Measurements from ENCODE around the gene SLC39A6.
A peak's percentile ranks its signal among the peaks of the same experiment; 100 is the strongest.

SLC39A6 gene

DNA sequence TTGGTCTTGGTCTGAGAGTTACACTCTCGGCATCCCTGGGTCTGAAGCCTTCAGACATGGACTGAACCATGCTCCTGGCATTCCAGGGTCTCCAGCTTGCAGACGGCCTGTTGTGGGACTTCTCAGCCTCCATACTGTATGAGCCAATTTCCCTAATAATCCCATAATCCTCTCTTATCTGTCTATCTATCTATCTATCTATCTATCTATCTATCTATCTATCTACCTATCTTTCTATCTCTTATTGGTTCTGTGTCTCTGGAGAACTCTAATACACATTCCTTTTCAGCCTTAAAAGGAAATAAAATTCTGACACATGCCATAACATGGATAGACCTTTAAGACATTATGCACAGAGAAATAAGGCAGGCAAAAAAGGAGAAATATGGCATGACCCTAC, 24.4 kb downstream of the SLC39A6 start (continued):
- TF ChIP-seq ZNF664 (tag by site-specific recombination; IDR thresholded peaks at IDR 0.05) (no peak), ZBTB8A (tag by site-specific recombination; IDR thresholded peaks at IDR 0.05) (no peak), ZNF624 (tag by site-specific recombination; IDR thresholded peaks at IDR 0.05) (no peak), ZNF585B (tag by site-specific recombination; IDR thresholded peaks at IDR 0.05) (no peak)

DNA sequence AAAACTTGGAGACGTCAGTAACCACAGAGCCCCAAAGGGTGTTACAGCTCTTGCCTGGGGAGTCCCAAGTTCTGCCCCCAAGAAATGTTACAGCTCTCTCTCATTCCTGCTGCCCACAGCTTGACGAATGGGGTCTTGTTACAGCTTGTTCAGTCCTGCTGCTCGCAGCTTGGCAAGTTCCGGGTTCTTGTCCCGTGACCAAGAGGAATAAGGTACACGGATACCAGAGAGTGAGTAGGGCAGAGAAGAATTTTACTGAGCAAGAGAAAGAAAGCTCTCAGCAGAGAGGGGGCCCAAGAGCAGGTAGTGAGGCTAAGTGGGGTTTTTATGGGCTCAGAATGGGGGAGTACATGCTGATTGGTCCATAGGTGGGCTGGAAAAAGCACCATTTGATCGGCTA, 27.2 kb downstream of the SLC39A6 start:
- TF ChIP-seq ZNF555 (tag by site-specific recombination; conservative IDR thresholded peaks at IDR 0.05), result no peak
- TF ChIP-seq TRIM28 (IDR thresholded peaks at IDR 0.05; ENCODE audit: borderline replicate concordance, low read length), result peak; percentile 68; the same call in 1 of the 2 replicates
- TF ChIP-seq GLIS2 (tag by site-specific recombination; IDR thresholded peaks at IDR 0.05), result no peak
- peak; percentile 87 for TF ChIP-seq SETDB1 (IDR thresholded peaks at IDR 0.05; ENCODE audit: insufficient read length, low read length)
- TF ChIP-seq ZNF747 (tag by site-specific recombination; IDR thresholded peaks at IDR 0.05), result no peak
- POLR2A ChIA-PET, result no interaction called here
- Histone ChIP-seq H3K36me3 (ENCODE audit: control insufficient read depth in 2 of 2, insufficient read depth in 1 of 2, low read length in 2 of 2) (no peaks in the 10 kb centered on the region), H3K27ac (ENCODE audit: extremely low read depth, low read depth, low read length) (no peak overlapping the region), H3K4me3 (ENCODE audit: low read depth, low read length) (no peak overlapping the region), H3K9me3 (ENCODE audit: control insufficient read depth, insufficient read depth, low read depth, low read length) (no peaks in the 10 kb centered on the region), H3K4me1 (ENCODE audit: control insufficient read depth, insufficient read depth, low read length) (no peaks in the 10 kb centered on the region)
- CTCF ChIA-PET, result interaction anchor here (0.9 to 1.1 kb wide), 2 partner anchors 84 to 183 kb away, joined by 3 to 6 read pairs; no protein-coding TSS in a partner anchor

DNA sequence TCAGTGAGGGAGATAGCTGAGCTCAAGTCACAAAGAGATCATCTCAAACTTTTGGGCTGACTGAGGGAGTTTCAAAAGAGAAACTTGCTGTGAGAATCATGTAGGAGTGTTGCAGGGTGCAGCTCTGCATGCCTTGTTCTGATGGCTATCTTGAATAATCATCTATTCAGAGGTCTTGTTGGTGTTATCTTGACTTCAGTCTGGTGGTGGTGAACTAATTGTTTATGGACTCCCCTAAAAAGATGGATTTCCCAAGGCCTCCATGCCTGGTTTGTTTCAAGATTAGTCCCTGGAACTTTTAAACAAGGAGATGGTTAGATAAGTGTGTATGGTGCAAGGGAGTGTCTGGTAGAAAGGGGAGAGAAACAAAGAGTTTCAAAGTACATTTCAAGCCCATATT, 29.8 kb downstream of the SLC39A6 start:
- POLR2A ChIA-PET, result interaction anchor here (0.8 kb wide), 1 partner anchor 194 kb away, joined by 7 read pairs; no protein-coding TSS in a partner anchor
- no peaks in the 10 kb centered on the region for H3K36me3 ChIP-seq (ENCODE audit: control insufficient read depth in 2 of 2, insufficient read depth in 1 of 2, low read length in 2 of 2)
- H3K4me1 ChIP-seq (ENCODE audit: control insufficient read depth, insufficient read depth, low read length), result no peaks in the 10 kb centered on the region
- TF ChIP-seq, protein P1, sequence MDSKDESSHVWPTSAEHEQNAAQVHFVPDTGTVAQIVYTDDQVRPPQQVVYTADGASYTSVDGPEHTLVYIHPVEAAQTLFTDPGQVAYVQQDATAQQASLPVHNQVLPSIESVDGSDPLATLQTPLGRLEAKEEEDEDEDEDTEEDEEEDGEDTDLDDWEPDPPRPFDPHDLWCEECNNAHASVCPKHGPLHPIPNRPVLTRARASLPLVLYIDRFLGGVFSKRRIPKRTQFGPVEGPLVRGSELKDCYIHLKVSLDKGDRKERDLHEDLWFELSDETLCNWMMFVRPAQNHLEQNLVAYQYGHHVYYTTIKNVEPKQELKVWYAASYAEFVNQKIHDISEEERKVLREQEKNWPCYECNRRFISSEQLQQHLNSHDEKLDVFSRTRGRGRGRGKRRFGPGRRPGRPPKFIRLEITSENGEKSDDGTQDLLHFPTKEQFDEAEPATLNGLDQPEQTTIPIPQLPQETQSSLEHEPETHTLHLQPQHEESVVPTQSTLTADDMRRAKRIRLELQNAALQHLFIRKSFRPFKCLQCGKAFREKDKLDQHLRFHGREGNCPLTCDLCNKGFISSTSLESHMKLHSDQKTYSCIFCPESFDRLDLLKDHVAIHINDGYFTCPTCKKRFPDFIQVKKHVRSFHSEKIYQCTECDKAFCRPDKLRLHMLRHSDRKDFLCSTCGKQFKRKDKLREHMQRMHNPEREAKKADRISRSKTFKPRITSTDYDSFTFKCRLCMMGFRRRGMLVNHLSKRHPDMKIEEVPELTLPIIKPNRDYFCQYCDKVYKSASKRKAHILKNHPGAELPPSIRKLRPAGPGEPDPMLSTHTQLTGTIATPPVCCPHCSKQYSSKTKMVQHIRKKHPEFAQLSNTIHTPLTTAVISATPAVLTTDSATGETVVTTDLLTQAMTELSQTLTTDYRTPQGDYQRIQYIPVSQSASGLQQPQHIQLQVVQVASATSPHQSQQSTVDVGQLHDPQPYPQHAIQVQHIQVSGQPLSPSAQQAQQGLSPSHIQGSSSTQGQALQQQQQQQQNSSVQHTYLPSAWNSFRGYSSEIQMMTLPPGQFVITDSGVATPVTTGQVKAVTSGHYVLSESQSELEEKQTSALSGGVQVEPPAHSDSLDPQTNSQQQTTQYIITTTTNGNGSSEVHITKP (tag by site-specific recombination; IDR thresholded peaks at IDR 0.05), result 0 out of 2 replicates have a peak, but pooled peaks have one; percentile 23
- no peak for TF ChIP-seq ZNF558 (tag by site-specific recombination; IDR thresholded peaks at IDR 0.05)
- H3K9me3 ChIP-seq (ENCODE audit: control insufficient read depth, insufficient read depth, low read depth, low read length), result no peaks in the 10 kb centered on the region
- CTCF ChIA-PET, result interaction anchor here (0.6 to 7.5 kb wide), 3 partner anchors 82 to 343 kb away, joined by 3 to 181 read pairs (median 8); no protein-coding TSS in a partner anchor
- no peak overlapping the region for H3K4me3 ChIP-seq (ENCODE audit: low read depth, low read length)
- H3K27ac ChIP-seq (ENCODE audit: extremely low read depth, low read depth, low read length), result no peak overlapping the region

DNA sequence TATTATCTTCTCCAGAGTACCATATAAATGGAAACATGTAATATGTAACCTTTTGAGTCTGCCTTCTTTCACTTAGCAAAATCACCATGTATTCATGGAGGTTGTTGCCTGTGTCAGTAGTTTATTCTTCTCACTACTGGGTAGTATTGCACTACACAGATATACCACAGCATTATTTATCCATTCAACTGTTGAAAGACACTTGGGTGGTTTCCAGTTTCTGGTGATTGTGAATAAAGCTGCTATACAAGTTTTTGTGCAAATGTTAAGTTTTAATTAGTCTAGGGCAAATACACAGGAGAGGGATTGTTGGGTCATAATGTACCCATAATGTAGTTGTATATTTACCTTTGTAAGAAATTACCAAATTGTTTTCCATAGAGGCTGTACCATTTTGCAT, 32.2 kb downstream of the SLC39A6 start:
- TF ChIP-seq ZNF23 (tag by site-specific recombination; IDR thresholded peaks at IDR 0.05; ENCODE audit: borderline replicate concordance), result no peak
- TF ChIP-seq, protein P2, sequence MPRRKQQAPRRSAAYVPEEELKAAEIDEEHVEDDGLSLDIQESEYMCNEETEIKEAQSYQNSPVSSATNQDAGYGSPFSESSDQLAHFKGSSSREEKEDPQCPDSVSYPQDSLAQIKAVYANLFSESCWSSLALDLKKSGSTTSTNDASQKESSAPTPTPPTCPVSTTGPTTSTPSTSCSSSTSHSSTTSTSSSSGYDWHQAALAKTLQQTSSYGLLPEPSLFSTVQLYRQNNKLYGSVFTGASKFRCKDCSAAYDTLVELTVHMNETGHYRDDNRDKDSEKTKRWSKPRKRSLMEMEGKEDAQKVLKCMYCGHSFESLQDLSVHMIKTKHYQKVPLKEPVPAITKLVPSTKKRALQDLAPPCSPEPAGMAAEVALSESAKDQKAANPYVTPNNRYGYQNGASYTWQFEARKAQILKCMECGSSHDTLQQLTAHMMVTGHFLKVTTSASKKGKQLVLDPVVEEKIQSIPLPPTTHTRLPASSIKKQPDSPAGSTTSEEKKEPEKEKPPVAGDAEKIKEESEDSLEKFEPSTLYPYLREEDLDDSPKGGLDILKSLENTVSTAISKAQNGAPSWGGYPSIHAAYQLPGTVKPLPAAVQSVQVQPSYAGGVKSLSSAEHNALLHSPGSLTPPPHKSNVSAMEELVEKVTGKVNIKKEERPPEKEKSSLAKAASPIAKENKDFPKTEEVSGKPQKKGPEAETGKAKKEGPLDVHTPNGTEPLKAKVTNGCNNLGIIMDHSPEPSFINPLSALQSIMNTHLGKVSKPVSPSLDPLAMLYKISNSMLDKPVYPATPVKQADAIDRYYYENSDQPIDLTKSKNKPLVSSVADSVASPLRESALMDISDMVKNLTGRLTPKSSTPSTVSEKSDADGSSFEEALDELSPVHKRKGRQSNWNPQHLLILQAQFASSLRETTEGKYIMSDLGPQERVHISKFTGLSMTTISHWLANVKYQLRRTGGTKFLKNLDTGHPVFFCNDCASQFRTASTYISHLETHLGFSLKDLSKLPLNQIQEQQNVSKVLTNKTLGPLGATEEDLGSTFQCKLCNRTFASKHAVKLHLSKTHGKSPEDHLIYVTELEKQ (tag by site-specific recombination; IDR thresholded peaks at IDR 0.05; ENCODE audit: borderline replicate concordance), result no peak
- TF ChIP-seq, protein P3, sequence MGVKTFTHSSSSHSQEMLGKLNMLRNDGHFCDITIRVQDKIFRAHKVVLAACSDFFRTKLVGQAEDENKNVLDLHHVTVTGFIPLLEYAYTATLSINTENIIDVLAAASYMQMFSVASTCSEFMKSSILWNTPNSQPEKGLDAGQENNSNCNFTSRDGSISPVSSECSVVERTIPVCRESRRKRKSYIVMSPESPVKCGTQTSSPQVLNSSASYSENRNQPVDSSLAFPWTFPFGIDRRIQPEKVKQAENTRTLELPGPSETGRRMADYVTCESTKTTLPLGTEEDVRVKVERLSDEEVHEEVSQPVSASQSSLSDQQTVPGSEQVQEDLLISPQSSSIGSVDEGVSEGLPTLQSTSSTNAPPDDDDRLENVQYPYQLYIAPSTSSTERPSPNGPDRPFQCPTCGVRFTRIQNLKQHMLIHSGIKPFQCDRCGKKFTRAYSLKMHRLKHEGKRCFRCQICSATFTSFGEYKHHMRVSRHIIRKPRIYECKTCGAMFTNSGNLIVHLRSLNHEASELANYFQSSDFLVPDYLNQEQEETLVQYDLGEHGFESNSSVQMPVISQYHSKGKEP (tag by site-specific recombination; IDR thresholded peaks at IDR 0.05), result no peak
- TF ChIP-seq ZNF670 (tag by site-specific recombination; IDR thresholded peaks at IDR 0.05; ENCODE audit: low read depth), result no peak
- TF ChIP-seq, protein P4, sequence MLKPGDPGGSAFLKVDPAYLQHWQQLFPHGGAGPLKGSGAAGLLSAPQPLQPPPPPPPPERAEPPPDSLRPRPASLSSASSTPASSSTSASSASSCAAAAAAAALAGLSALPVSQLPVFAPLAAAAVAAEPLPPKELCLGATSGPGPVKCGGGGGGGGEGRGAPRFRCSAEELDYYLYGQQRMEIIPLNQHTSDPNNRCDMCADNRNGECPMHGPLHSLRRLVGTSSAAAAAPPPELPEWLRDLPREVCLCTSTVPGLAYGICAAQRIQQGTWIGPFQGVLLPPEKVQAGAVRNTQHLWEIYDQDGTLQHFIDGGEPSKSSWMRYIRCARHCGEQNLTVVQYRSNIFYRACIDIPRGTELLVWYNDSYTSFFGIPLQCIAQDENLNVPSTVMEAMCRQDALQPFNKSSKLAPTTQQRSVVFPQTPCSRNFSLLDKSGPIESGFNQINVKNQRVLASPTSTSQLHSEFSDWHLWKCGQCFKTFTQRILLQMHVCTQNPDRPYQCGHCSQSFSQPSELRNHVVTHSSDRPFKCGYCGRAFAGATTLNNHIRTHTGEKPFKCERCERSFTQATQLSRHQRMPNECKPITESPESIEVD (tag by site-specific recombination; IDR thresholded peaks at IDR 0.05), result no peak
- no peak for TF ChIP-seq ZNF473 (tag by site-specific recombination; IDR thresholded peaks at IDR 0.05)
- no peak for TF ChIP-seq ZBTB8A (tag by site-specific recombination; IDR thresholded peaks at IDR 0.05)
- no peak for TF ChIP-seq ZBTB7A (tag by site-specific recombination; IDR thresholded peaks at IDR 0.05; ENCODE audit: low read depth)
- POLR2A ChIA-PET, result interaction anchor here (0.7 kb wide), 1 partner anchor 656 kb away, joined by 4 read pairs; no protein-coding TSS in a partner anchor

More for the DNA sequence above, 32.2 kb downstream of the SLC39A6 start:
- Histone ChIP-seq H3K9me3 (ENCODE audit: control insufficient read depth, insufficient read depth, low read depth, low read length) (no peaks in the 10 kb centered on the region), H3K4me3 (ENCODE audit: low read depth, low read length) (no peak overlapping the region), H3K27ac (ENCODE audit: extremely low read depth, low read depth, low read length) (no peak overlapping the region), H3K36me3 (ENCODE audit: control insufficient read depth in 2 of 2, insufficient read depth in 1 of 2, low read length in 2 of 2) (no peaks in the 10 kb centered on the region), H3K4me1 (ENCODE audit: control insufficient read depth, insufficient read depth, low read length) (no peaks in the 10 kb centered on the region)
- CTCF ChIA-PET, result interaction anchor here (0.5 to 7.5 kb wide), 5 partner anchors 79 to 549 kb away, joined by 3 to 181 read pairs (median 3); no protein-coding TSS in a partner anchor
